Mucosa of descending colon (tissue), 3 donors: ENCODE data around the gene WHAMM. TPM values are rescaled to one million over a fixed set of nuclear protein-coding genes. Genes with fewer than 3 reads are reported as not detected.

ENCODE experiments used
- ATAC-seq: fragments of 200-7000 bp; cut with Tn5 transposase; one replicate; pipeline ENCODE4 v1.9.1; 2020; ENCODE audit warnings: mild to moderate bottlenecking, moderate library complexity
- DNase-seq, 3 donors: peaks; one replicate each; pipeline ENCODE4 v3.0.0-alpha.2; 2020
- H3K36me3 ChIP-seq: fragments of 200-600 bp; one replicate; pipeline ENCODE4 v1.8.0; 2021; ENCODE audit warnings: low read depth, mild to moderate bottlenecking
- H3K4me1 ChIP-seq: fragments of 200-600 bp; one replicate; pipeline ENCODE4 v1.8.0; 2021; ENCODE audit warnings: low read depth, mild to moderate bottlenecking
- H3K4me3 ChIP-seq: fragments of 200-600 bp; one replicate; pipeline ENCODE4 v1.8.0; 2021; ENCODE audit warnings: mild to moderate bottlenecking
- H3K9me3 ChIP-seq: fragments of 200-600 bp; one replicate; pipeline ENCODE4 v1.8.0; 2021; ENCODE audit warnings: mild to moderate bottlenecking
- intact Hi-C, 2 donors: fragments of 100-400 bp; cut with DNase I in 1 of 2; cut with micrococcal nuclease in 1 of 2; formaldehyde crosslinking; loops; one replicate each; pipeline versions ENCODE4 v1.11.0 to v1.11.1; 2022; cut with DNase I, micrococcal nuclease
- total RNA-seq, 3 donors: library from RNA; stranded (reverse); fragmentation: NEBNext Ultra II Directional in 2 of 3; extraction: Animal tissue kit (Norgen Biotek cat#: 25700) in 2 of 3; gene quantifications; one replicate each; pipeline versions ENCODE4 v1.2.1 to v1.2.4, GENCODE V29; 2021 to 2023
- TF ChIP-seq, protein P1 (sequence below): fragments of 200-600 bp; IDR thresholded peaks from one replicate; pipeline ENCODE4 v1.8.0; 2022; ENCODE audit warnings: antibody characterized with exemption, mild to moderate bottlenecking
- donor health status: DM: no; HTN: no; CAD: no; lungs with moderate emphysema.
- donor health status: DM: no; HTN: no; CAD: no.
- donor health status: DM: no; HTN: yes; CAD: no.

The WHAMM gene
- total RNA-seq, 3 donors from 2014 or later, result 10.8 to 13.2 (median 11.4) TPM

DNA sequence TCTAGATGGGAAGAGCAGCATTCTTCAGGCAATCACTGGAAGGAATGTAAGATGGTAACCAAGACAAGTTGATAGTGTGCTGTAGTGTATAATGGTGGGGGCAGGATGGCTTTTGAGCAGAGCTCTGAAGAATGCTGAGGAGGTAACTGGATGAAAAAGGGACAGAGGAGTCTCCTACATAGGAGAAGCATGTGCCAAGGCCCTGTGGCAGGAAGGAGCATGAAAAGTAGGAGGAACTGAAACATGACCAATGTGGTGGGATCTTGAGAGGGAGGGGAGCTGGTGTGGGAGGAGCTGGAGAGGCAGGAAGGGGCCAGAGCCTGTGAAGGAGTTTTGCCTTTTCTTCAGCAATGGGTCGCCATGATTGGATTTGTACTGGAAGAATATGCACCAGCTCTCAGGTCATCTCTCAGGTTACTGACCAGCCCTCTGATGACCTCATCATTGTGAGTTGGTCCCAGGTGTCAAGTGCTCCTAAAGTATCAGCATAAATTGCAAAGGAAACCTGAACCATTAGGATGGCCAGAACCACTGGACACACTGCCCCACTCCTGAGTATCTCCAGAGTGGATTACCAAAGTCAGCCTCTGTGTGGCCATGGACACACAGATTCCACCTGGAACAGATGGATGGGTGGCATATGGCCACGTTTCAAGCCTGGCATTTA lies 42.1 kb upstream of the WHAMM start:
- Histone ChIP-seq H3K36me3 (no peaks in the 10 kb centered on the region), H3K4me3 (no peak overlapping the region), H3K9me3 (no peaks in the 10 kb centered on the region), H3K4me1 (no peaks in the 10 kb centered on the region)
- DNase-seq (no peak), ATAC-seq (no peak)
- intact Hi-C loops, result no loop called here
- TF ChIP-seq, protein P1, sequence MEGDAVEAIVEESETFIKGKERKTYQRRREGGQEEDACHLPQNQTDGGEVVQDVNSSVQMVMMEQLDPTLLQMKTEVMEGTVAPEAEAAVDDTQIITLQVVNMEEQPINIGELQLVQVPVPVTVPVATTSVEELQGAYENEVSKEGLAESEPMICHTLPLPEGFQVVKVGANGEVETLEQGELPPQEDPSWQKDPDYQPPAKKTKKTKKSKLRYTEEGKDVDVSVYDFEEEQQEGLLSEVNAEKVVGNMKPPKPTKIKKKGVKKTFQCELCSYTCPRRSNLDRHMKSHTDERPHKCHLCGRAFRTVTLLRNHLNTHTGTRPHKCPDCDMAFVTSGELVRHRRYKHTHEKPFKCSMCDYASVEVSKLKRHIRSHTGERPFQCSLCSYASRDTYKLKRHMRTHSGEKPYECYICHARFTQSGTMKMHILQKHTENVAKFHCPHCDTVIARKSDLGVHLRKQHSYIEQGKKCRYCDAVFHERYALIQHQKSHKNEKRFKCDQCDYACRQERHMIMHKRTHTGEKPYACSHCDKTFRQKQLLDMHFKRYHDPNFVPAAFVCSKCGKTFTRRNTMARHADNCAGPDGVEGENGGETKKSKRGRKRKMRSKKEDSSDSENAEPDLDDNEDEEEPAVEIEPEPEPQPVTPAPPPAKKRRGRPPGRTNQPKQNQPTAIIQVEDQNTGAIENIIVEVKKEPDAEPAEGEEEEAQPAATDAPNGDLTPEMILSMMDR, result no peak

DNA sequence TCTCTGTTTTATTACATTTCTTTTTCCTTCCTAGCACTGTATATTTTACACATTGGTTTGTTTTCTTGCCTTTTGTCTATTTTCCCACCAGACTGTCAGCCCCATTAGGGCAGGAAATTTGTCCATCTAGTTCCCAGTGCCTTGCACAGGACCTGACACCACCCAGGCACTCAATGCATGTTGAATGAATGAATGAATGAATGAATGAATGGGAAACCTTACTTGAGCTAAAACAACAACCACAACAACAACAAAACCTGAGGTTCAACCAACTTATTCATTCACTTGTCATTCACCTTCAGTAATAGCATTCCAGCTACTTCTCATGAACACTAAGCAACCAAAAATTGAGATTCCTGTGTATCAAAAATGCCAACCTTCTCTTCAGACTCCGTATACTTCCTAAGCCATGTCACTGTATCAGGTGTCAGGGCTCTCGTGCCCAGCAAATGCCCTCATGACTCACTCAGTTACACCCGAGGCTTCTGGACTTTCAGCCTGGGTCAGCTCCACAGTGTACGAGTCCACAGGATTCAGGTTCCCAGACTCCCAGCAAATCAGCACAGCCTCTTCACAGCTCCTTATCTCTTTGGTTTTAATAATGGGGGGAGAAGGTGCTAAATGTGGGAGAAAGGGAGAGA lies 40.9 kb upstream of the WHAMM start:
- intact Hi-C loops, result no loop called here

DNA sequence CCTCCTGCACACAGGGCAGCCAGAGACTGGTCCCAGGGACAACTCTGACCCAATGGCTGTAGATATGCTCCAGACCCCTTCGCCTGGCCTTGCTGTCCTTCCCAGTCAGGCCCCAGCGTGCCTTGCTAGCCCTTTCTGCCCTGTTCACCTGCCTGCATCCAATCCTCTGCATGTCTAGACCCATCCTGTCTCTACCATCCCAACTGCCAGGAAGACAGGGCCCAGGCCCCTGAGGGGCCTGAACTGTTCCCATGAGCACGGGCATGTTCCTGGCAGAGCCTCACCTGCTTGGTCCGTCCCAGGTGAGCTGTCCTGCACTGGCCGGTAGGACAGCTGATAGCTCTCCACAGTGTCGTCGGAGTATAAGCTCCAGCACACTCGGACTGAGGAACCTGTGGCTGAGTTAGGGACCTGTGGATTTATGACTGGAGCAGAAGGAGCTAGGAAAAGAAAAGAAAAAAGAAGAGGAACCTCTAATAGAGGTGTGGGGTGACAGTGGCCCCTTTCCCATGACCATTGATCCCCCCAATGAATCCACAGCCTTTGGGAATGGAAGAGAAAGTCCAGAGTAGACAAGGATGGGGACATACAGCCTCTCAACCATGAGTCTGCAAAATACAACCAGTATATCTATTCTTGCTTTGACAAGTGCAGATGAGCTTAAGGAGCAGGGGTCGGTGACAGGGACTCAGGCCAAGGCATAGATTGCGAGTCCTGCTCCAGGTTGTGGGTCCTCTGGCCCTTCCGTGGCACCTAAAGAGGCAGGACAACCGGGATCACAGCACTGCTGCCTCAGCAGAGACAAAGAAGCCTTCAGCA lies 37.4 kb upstream of the WHAMM start:
- Histone ChIP-seq H3K36me3 (no peaks in the 10 kb centered on the region), H3K4me3 (no peak overlapping the region), H3K9me3 (no peaks in the 10 kb centered on the region), H3K4me1 (no peaks in the 10 kb centered on the region)
- intact Hi-C loops, result no loop called here
- ATAC-seq (no peak), DNase-seq (no peak)
- TF ChIP-seq, protein P1, result no peak

More for the DNA sequence above, 40.9 kb upstream of the WHAMM start:
- TF ChIP-seq, protein P1, result no peak
- Histone ChIP-seq H3K36me3 (no peaks in the 10 kb centered on the region), H3K9me3 (no peaks in the 10 kb centered on the region), H3K4me3 (no peak overlapping the region), H3K4me1 (no peaks in the 10 kb centered on the region)
- DNase-seq (no peak), ATAC-seq (peak; percentile 34)

DNA sequence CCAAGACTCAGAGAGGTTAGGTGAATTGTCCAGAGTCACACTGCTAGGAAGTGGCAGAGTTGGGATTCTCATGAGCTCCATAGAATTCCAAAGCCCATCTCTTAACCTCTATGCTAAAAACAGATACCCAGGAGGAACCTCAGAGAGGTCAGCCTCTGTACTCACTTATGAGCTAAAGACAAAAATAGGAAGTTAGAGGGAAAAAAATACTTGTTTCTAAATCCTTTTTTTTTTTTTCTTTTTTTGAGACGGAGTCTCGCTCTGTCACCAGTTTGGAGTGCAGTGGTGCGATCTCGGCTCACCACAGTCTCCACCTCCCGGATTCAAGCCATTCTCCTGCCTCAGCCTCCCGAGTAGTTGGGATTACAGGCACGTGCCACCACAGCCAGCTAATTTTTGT lies 34.9 kb upstream of the WHAMM start:
- no peaks in the 10 kb centered on the region for H3K9me3 ChIP-seq
- no peak for DNase-seq
- no peaks in the 10 kb centered on the region for H3K36me3 ChIP-seq
- no peak overlapping the region for H3K4me3 ChIP-seq
- intact Hi-C loops, result no loop called here
- no peak for ATAC-seq
- H3K4me1 ChIP-seq, result no peaks in the 10 kb centered on the region
- TF ChIP-seq, protein P1, result no peak

DNA sequence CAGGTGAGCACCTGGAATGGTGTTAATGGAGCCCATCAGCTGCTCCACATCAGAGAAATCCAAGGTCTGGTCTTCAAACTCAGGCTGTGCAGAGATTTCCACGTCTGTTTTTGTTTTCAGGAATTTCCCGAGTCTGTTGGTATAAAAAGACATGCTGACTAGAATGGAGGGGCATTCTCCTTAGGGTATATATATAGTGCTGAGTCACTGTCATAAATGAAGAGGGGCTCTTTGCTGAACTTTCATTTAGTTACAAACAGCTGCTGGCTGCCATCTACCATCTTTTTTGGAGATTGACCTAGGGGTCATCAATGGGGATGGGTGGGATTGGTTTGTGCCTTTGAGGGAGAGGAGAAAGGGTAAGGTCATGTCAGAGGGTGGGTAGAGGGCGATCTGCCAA lies 30.7 kb upstream of the WHAMM start:
- Histone ChIP-seq H3K4me3 (no peak overlapping the region), H3K4me1 (no peaks in the 10 kb centered on the region), H3K36me3 (no peaks in the 10 kb centered on the region), H3K9me3 (no peaks in the 10 kb centered on the region)
- intact Hi-C loops, result no loop called here
- DNase-seq (no peak), ATAC-seq (no peak)
- TF ChIP-seq, protein P1, result no peak
